Dendritic cell treated with granulocyte-macrophage colony-stimulating factor and Interleukin-4, amounts not matched to agents 40 ng/mL and 50 ng/mL, for 4 days (primary cell): ENCODE results near the gene ACTL7A.

Experiments used
- H3K27ac Mint-ChIP-seq: one replicate; pipeline ENCODE4 v1.8.0; 2022; ENCODE audit warnings: mild to moderate bottlenecking, mixed read lengths
- H3K27me3 Mint-ChIP-seq: one replicate; pipeline ENCODE4 v1.8.0; 2022; ENCODE audit warnings: mild to moderate bottlenecking, mixed read lengths
- H3K36me3 Mint-ChIP-seq: one replicate; pipeline ENCODE4 v1.8.0; 2022; ENCODE audit warnings: low read depth, mixed read lengths
- H3K4me1 Mint-ChIP-seq: one replicate; pipeline ENCODE4 v1.8.0; 2022; ENCODE audit warnings: low read depth, mixed read lengths
- H3K4me3 Mint-ChIP-seq: one replicate; pipeline ENCODE4 v1.8.0; 2022; ENCODE audit warnings: mild to moderate bottlenecking, moderate library complexity, mixed read lengths
- H3K9me3 Mint-ChIP-seq: one replicate; pipeline ENCODE4 v1.8.0; 2022; ENCODE audit warnings: mixed read lengths
- intact Hi-C: fragments of 100-400 bp; cut with micrococcal nuclease; formaldehyde crosslinking; loops from one replicate; pipeline ENCODE4 v1.15.0; 2022

Gene ACTL7A

GRCh38 chr9:108855888-108856287, 6.2 kb upstream of the ACTL7A start, which contains the start of gene ACTL7B:
Gene ACTL7B, minus strand, starts transcription at chr9:108855986. Its CDS starts 56 bp downstream, at chr9:108855930.
- H3K36me3 Mint-ChIP-seq = no peaks in the 10 kb centered on the region
- peaks cover 14% of the 10 kb centered on the region for H3K4me1 Mint-ChIP-seq
- H3K27me3 Mint-ChIP-seq = no peaks in the 10 kb centered on the region
- no peak within 1 kb of the TSS for H3K4me3 Mint-ChIP-seq
- H3K9me3 Mint-ChIP-seq = no peaks in the 10 kb centered on the region
- no peak within 1 kb of the TSS for H3K27ac Mint-ChIP-seq
- intact Hi-C loops = no loop called here

GRCh38 chr9:108857572-108857971, 4.5 kb upstream of the ACTL7A start:
- intact Hi-C loops = no loop called here

GRCh38 chr9:108859459-108860114, 2.5 kb upstream of the ACTL7A start:
- no peaks in the 10 kb centered on the region for H3K36me3 Mint-ChIP-seq
- H3K4me3 Mint-ChIP-seq = no peak overlapping the region
- H3K4me1 Mint-ChIP-seq = peaks cover 15% of the 10 kb centered on the region
- H3K9me3 Mint-ChIP-seq = no peaks in the 10 kb centered on the region
- no peaks in the 10 kb centered on the region for H3K27me3 Mint-ChIP-seq
- H3K27ac Mint-ChIP-seq = no peak overlapping the region
- intact Hi-C loops = no loop called here

More at GRCh38 chr9:108857572-108857971, 4.5 kb upstream of the ACTL7A start:
- Mint-ChIP-seq H3K27ac (no peak overlapping the region), H3K27me3 (no peaks in the 10 kb centered on the region), H3K4me3 (no peak overlapping the region), H3K9me3 (no peaks in the 10 kb centered on the region), H3K4me1 (peaks cover 15% of the 10 kb centered on the region), H3K36me3 (no peaks in the 10 kb centered on the region)

GRCh38 chr9:108860354-108860753, 1.7 kb upstream of the ACTL7A start:
- intact Hi-C loops = no loop called here
- H3K4me1 Mint-ChIP-seq = peaks cover 15% of the 10 kb centered on the region
- no peak overlapping the region for H3K4me3 Mint-ChIP-seq
- H3K27ac Mint-ChIP-seq = no peak overlapping the region
- H3K36me3 Mint-ChIP-seq = no peaks in the 10 kb centered on the region
- no peaks in the 10 kb centered on the region for H3K9me3 Mint-ChIP-seq
- no peaks in the 10 kb centered on the region for H3K27me3 Mint-ChIP-seq

- Mint-ChIP-seq H3K9me3 (no peaks in the 10 kb centered on the region), H3K4me1 (peaks cover 15% of the 10 kb centered on the region), H3K27me3 (no peaks in the 10 kb centered on the region), H3K36me3 (no peaks in the 10 kb centered on the region), H3K27ac (no peak overlapping the region), H3K4me3 (no peak overlapping the region)
- intact Hi-C loops = no loop called here
These were observed 1.3 kb upstream of the ACTL7A start for GRCh38 chr9:108860764-108861163.

- H3K27ac Mint-ChIP-seq = no peak overlapping the region
- H3K36me3 Mint-ChIP-seq = no peaks in the 10 kb centered on the region
- H3K27me3 Mint-ChIP-seq = no peaks in the 10 kb centered on the region
- peaks cover 15% of the 10 kb centered on the region for H3K4me1 Mint-ChIP-seq
- intact Hi-C loops = no loop called here
- H3K4me3 Mint-ChIP-seq = no peak overlapping the region
- H3K9me3 Mint-ChIP-seq = no peaks in the 10 kb centered on the region
These were observed 602 bp upstream of the ACTL7A start for GRCh38 chr9:108861464-108861863.

- H3K27me3 Mint-ChIP-seq = no peaks in the 10 kb centered on the region
- H3K4me1 Mint-ChIP-seq = peaks cover 6% of the 10 kb centered on the region
- intact Hi-C loops = no loop called here
These were observed 1.8 kb downstream of the ACTL7A start for GRCh38 chr9:108863891-108864290.

GRCh38 chr9:108864446-108864845, 2.4 kb downstream of the ACTL7A start:
- H3K27ac Mint-ChIP-seq = no peak overlapping the region
- intact Hi-C loops = no loop called here
- H3K4me1 Mint-ChIP-seq = peaks cover 6% of the 10 kb centered on the region
- no peaks in the 10 kb centered on the region for H3K9me3 Mint-ChIP-seq
- H3K27me3 Mint-ChIP-seq = no peaks in the 10 kb centered on the region
- H3K36me3 Mint-ChIP-seq = peaks cover 16% of the 10 kb centered on the region
- H3K4me3 Mint-ChIP-seq = no peak overlapping the region

More at GRCh38 chr9:108863891-108864290, 1.8 kb downstream of the ACTL7A start:
- peaks cover 11% of the 10 kb centered on the region for H3K36me3 Mint-ChIP-seq
- H3K27ac Mint-ChIP-seq = no peak overlapping the region
- H3K4me3 Mint-ChIP-seq = no peak overlapping the region
- H3K9me3 Mint-ChIP-seq = no peaks in the 10 kb centered on the region

- intact Hi-C loops = no loop called here
- H3K27me3 Mint-ChIP-seq = no peaks in the 10 kb centered on the region
- no peak overlapping the region for H3K4me3 Mint-ChIP-seq
- no peaks in the 10 kb centered on the region for H3K9me3 Mint-ChIP-seq
- no peak overlapping the region for H3K27ac Mint-ChIP-seq
- H3K4me1 Mint-ChIP-seq = peaks cover 6% of the 10 kb centered on the region
- H3K36me3 Mint-ChIP-seq = peaks cover 16% of the 10 kb centered on the region
These were observed 3.0 kb downstream of the ACTL7A start for GRCh38 chr9:108865037-108865436.

- H3K27me3 Mint-ChIP-seq = no peaks in the 10 kb centered on the region
- H3K9me3 Mint-ChIP-seq = no peaks in the 10 kb centered on the region
- no peaks in the 10 kb centered on the region for H3K4me1 Mint-ChIP-seq
- no peak overlapping the region for H3K27ac Mint-ChIP-seq
- no peak overlapping the region for H3K4me3 Mint-ChIP-seq
- intact Hi-C loops = no loop called here
- peaks cover 23% of the 10 kb centered on the region for H3K36me3 Mint-ChIP-seq
These were observed 3.9 kb downstream of the ACTL7A start for GRCh38 chr9:108866001-108866420.

GRCh38 chr9:108867116-108867515, 5.0 kb downstream of the ACTL7A start:
- intact Hi-C loops = no loop called here
- peaks cover 34% of the 10 kb centered on the region for H3K36me3 Mint-ChIP-seq
- peaks cover 7% of the 10 kb centered on the region for H3K9me3 Mint-ChIP-seq

GRCh38 chr9:108867829-108868228, 5.8 kb downstream of the ACTL7A start:
- Mint-ChIP-seq H3K27me3 (no peaks in the 10 kb centered on the region), H3K4me3 (no peak overlapping the region), H3K36me3 (peaks cover 39% of the 10 kb centered on the region), H3K4me1 (no peaks in the 10 kb centered on the region), H3K9me3 (peaks cover 7% of the 10 kb centered on the region), H3K27ac (no peak overlapping the region)
- intact Hi-C loops = no loop called here

More at GRCh38 chr9:108867116-108867515, 5.0 kb downstream of the ACTL7A start:
- Mint-ChIP-seq H3K4me1 (no peaks in the 10 kb centered on the region), H3K4me3 (no peak overlapping the region), H3K27ac (no peak overlapping the region), H3K27me3 (no peaks in the 10 kb centered on the region)

GRCh38 chr9:108869092-108869725, 7.1 kb downstream of the ACTL7A start:
- intact Hi-C loops = no loop called here
- Mint-ChIP-seq H3K4me1 (no peaks in the 10 kb centered on the region), H3K9me3 (peaks cover 7% of the 10 kb centered on the region), H3K27me3 (no peaks in the 10 kb centered on the region), H3K36me3 (peaks cover 45% of the 10 kb centered on the region), H3K4me3 (no peak overlapping the region), H3K27ac (no peak overlapping the region)

GRCh38 chr9:108874058-108874788, 12.2 kb downstream of the ACTL7A start:
- Mint-ChIP-seq H3K4me3 (no peak overlapping the region), H3K27me3 (no peaks in the 10 kb centered on the region), H3K4me1 (no peaks in the 10 kb centered on the region), H3K36me3 (peaks cover 81% of the 10 kb centered on the region), H3K9me3 (peaks cover 7% of the 10 kb centered on the region), H3K27ac (no peak overlapping the region)
- intact Hi-C loops = no loop called here
